GM19035 (cell line): ENCODE measurements around the gene MCC.
"Not testable (repeated sequence)": the region's sequence is repeated elsewhere in the genome, so short reads cannot be mapped to it uniquely, and the experiment has no call there.

ENCODE experiments used
- ATAC-seq: cut with Tn5 transposase; IDR thresholded peaks from one replicate; pipeline ENCODE4 v1.9.1; 2021; ENCODE audit not compliant: unreplicated experiment

The MCC gene

GRCh38 chr5:113491022-113491421 is 2.8 kb upstream of the MCC start:
- ATAC-seq: no peak

GRCh38 chr5:113490317-113490716 is 2.1 kb upstream of the MCC start:
- ATAC-seq: no peak

DNA sequence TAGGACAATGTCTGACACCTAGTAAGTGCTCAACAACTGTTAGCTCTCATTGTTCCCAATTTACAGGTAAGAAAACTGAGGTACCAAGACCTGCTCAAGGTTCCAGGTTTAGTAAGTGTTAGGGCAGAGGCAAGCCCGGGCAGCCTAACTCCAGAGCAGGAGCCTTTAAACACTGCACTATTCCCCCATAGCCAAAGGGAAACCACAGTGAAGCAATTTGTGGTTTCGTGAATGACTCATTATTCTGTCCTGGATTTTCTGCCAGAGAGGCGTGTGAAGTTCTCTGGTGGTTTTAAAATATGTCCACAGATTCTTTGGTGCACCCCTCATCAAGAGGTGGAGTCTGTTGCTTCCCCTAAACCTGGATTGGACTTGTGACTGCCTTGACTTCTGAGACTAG is 1.0 kb upstream of the MCC start:
- ATAC-seq: peak; percentile 47

- ATAC-seq: no peak
Observed at GRCh38 chr5:113488645-113489184, 462 bp upstream of the MCC start.

DNA sequence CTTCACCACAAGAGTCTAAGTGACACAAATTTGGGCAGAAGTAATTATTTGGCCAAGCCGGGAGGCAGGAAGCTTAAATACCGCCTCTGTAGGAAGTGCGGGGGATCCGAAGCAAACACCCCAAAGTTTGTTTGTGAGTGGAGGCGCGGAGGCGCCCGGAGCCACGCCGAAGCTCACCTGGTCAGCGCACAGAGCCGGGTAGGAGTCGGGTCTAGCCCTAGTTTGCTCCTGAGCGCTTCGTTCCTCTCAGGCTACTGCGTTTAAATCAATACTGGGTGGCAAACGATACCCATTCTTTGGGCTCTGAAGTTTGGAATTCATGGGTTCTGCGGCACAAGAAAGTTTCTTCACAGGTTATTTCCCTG is 855 bp downstream of the MCC start:
- no peak for ATAC-seq

- ATAC-seq: no peak
Observed at GRCh38 chr5:113480243-113480642, 8.0 kb downstream of the MCC start.

DNA sequence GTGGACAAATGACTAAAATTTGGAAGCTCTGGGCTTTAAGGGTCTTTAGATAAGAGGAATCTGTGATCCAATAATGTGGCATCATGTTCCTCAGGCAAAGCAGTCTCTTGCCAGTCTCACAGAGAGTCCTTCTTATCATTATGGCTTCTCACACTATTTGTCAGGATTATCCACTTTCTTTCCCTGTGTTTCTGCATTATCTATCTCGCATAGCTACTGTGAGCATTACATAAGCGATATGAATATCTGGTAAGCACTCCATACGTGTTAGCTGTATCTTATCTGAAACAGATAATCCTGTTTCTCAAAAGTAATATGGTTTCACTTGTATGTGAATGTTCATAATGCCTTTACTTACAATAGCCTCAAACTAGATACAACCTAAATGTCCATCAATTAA is 9.6 kb downstream of the MCC start:
- no peak for ATAC-seq

GRCh38 chr5:113474100-113474728 is 14.0 kb downstream of the MCC start:
- no peak for ATAC-seq

DNA sequence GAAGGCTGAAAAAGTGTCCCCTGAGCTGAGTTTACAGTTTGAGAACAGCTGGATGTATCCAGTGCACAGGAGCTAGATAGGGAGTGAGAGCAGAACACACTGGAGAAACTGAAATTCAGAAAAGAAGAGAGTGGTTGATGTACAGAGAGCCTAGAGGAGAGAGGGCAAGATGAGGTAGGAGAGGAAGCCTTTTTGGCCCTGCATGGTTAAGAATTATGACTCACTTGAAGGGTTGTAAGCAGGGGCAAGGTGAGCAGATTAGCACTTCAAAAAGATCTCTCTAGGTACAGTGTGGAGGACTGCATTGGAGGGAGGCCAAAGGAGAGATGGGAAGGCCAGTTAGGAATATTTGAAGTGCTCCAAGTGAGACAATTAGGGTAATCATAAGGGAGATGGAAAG is 25.2 kb downstream of the MCC start:
- ATAC-seq: no peak

- ATAC-seq: not testable (repeated sequence)
Observed at GRCh38 chr5:113457106-113457505, 31.1 kb downstream of the MCC start.

DNA sequence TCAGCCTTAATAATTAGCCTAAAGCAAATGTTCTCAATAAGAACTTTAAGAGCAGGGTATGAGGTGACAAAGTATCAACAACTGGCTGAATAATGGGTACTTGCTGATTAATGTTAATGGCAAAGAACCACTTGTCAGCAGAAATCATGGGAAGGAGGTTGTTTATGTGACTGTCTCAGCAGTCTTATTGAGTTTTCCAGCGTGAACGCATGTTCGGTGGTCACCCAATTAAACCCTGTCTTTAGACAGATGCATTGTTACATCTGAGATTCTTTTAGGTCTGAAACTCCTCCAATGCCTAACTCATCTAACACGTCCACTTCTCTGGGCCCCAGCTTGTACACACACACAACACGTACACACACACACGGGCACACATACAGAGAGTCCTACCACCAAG is 35.3 kb downstream of the MCC start:
- ATAC-seq: no peak

GRCh38 chr5:113451797-113452196 is 36.5 kb downstream of the MCC start:
- ATAC-seq: no peak

GRCh38 chr5:113450929-113451328 is 37.3 kb downstream of the MCC start:
- ATAC-seq: no peak

- ATAC-seq: no peak
Observed at GRCh38 chr5:113450462-113450861, 37.8 kb downstream of the MCC start.

DNA sequence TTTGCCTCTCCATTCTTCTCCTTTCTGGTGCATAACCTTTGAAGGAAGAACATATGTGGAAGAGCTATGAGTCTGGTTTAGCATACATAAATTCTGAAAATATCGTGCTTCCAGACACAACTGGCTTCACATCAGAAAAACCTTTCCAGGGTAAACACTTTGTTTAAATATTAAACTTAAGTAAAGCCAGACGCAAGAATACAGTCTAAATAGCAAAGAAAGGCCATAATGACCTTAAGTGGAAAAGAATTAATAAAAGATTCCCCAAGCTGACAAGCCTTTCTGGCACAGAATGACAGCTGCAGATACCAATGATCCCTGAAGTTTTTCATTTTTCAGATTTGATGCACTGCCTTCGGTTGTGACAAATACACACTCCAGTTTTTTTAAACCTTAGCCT is 40.0 kb downstream of the MCC start:
- no peak for ATAC-seq

DNA sequence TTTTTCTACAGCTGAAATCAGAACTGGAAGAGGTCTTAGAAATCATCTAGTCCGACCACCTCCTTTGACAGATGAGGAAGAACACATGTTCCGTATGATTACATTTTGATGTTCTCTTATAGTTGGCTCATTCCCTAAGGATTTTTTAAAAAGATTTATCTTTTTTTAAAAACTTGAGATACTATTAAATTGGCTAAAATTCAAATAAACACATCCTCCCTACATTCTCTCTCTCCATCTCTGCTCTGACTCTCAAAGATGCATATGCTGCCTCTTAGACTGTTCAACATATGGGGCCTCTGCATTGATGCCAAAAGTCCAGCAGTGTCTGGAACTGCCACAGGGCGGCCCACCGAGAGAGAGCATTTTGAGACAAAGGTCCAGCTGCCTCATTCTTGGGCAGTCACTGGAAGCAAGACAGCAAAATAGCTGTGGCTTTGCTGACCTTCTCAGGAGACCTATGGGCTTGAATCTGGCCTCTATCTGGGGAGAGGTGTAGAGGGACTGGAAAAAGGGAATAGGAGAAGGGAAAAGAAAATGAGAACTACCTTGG is 40.7 kb downstream of the MCC start:
- no peak for ATAC-seq

DNA sequence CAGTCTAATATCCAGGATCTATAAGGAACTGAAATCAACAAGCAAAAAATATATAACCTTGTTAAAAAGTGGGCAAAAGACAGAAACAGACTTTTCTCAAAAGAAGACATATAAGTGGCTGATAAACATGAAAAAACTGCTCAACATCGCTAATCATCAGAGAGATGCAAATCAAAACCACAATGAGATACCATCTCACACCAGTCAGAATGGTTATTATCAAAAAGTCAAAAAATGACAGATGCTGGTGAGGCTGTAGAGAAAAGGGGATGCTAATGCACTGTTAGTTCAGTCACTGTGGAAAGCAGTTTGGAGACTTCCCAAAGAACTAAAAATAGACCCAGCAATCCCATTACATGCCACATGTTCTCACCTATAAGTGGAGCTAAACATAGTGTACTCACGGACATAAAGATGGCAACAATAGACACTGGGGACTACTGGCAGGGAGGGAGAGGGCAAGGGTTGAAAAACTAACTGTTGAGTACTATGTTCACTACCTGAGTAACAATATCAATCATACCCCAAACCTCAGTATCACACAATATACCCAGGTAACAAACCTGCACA is 41.8 kb downstream of the MCC start:
- no peak for ATAC-seq

- no peak for ATAC-seq
Observed at GRCh38 chr5:113437111-113437510, 51.1 kb downstream of the MCC start.

DNA sequence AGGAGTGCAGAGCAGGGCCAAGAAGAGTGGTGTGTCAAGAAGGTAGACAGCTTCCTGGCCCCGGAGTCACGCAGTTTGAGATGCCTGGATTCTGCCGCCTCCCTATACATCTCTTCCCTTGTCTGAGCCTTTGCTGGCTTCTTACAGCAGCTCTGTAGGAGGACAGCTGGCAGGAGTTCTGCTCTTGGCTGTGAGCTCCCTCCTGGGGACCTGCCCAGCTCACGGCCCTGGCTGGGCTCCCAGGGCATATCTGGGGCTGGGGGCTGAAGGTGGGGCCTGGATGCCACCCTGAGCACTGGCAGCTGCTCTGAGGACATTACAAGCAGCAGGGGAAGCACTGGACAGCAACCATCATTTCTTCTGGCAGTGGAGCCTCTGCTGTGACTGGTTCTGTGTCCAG is 52.7 kb downstream of the MCC start:
- no peak for ATAC-seq

DNA sequence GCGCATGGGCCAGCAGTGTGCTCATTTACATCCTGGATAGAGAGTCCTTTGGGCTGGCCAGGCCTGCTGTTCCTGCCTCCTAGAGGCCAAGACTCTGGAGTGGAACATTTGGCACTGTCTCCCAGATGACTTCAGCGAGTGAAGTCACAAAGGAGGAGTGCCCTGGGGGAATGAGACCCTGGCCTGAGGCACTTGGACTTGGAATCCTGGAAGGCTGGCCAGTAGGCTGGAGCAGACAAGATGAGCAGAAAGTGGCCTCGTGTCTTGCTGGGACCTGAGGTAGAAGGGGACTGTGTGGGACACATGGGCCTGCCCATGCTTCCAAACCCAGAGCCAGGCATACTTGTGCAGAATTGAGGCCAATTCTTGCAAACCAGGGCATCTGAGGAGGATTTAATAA is 53.4 kb downstream of the MCC start, which contains the start of gene TSSK1B:
TSSK1B (minus strand) TSS at position 101 of the 400 bp plus-strand sequence. CDS start 150 bp downstream, outside the sequence.
- ATAC-seq: no peak

GRCh38 chr5:113433862-113434612 is 54.2 kb downstream of the MCC start:
- ATAC-seq: no peak

DNA sequence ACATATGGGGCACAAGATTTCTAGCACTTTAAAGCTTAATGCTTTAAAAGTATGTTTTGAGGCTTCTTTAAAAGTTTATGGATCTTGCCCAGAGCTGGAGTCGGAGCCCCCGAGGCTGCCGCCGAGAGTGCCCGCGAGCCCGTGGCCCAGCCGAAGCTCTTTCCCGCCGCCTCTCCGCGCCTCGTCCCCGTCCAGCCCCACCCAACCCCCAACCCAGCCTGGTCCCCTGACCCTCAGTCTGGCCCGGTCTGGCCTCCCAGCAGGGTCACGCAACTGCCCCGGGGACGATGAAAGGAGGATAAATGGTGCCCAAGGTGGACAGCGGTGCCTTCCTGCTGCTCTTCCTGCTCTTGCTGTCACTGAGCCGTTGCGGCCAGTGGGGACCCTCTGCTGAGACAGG is 55.2 kb downstream of the MCC start:
- ATAC-seq: no peak
